Measurements from ENCODE around the gene LARP4B. TPM values are rescaled to one million over a fixed set of nuclear protein-coding genes. Genes with fewer than 3 reads are reported as not detected.

Gene LARP4B
- total and polyA plus RNA-seq, 2 donors (not counting 3 experiments of a cell fraction or from before 2014, with no cell fraction given): 27.4 to 101 TPM

- FAIRE-seq (no peak), DNase-seq (ENCODE audit: low read depth, low spot score) (no peak)
- Histone ChIP-seq H3K4me3 (replicated peaks in 1 of 3; ENCODE audit: insufficient read depth in 1 of 3, low read depth in 1 of 3, low read length in 3 of 3) (no peak overlapping the region), H3K27me3 (ENCODE audit: control insufficient read depth in 2 of 2, insufficient read depth in 2 of 2, low read length in 2 of 2) (no peaks in the 10 kb centered on the region), H3K79me2 (ENCODE audit: control insufficient read depth, insufficient read depth, low read length) (peaks cover 55% of the 10 kb centered on the region), H3K9me1 (replicated peaks; ENCODE audit: control insufficient read depth, extremely low read depth, insufficient read depth, low read length) (no peaks in the 10 kb centered on the region), H3K27ac (ENCODE audit: insufficient read depth, low read depth, low read length) (no peak overlapping the region), H3K9me3 (replicated peaks; ENCODE audit: control insufficient read depth, insufficient read depth, low read length) (no peaks in the 10 kb centered on the region), H2AFZ (ENCODE audit: low read depth, low read length) (no peak overlapping the region), H3K9ac (replicated peaks; ENCODE audit: extremely low read depth, insufficient read depth, low read length) (no peak overlapping the region), H3K4me2 (ENCODE audit: insufficient read depth, low read length) (no peak overlapping the region), H4K20me1 (replicated peaks; ENCODE audit: control insufficient read depth, extremely low read depth, insufficient read depth, low read length) (no peaks in the 10 kb centered on the region), H3K4me1 (ENCODE audit: control insufficient read depth, extremely low read depth, insufficient read depth, low read length) (peaks cover 10% of the 10 kb centered on the region), H3K36me3 (ENCODE audit: control insufficient read depth in 2 of 2, extremely low read depth in 1 of 2, insufficient read depth in 2 of 2, low read length in 2 of 2) (peaks cover 13 to 16% of the 10 kb centered on the region in 2 experiments)
- TF ChIP-seq POLR2AphosphoS5 (IDR thresholded peaks at IDR 0.05; ENCODE audit: insufficient read depth, low read depth, low read length): no peak
- no peak for TF ChIP-seq CTCF (IDR thresholded peaks at IDR 0.05; ENCODE audit: extremely low read depth in 1 of 2, insufficient read depth in 1 of 2, low read depth in 1 of 2, low read length in 2 of 2)
- TF ChIP-seq FOS (IDR thresholded peaks at IDR 0.05; ENCODE audit: borderline replicate concordance, insufficient read depth, low read length): no peak
- TF ChIP-seq EZH2 (IDR thresholded peaks at IDR 0.05; ENCODE audit: borderline replicate concordance, low read depth, low read length, severe bottlenecking): no peak
- no peak for TF ChIP-seq POLR2A (IDR thresholded peaks at IDR 0.05; ENCODE audit: low read depth, low read length)
- no peak for TF ChIP-seq GATA2 (IDR thresholded peaks at IDR 0.05; ENCODE audit: insufficient read depth, insufficient read length, low read depth, low read length)
- TF ChIP-seq JUN (IDR thresholded peaks at IDR 0.05; ENCODE audit: borderline replicate concordance, insufficient read depth, insufficient read length, low read depth): no peak
- no peak for TF ChIP-seq MAX (IDR thresholded peaks at IDR 0.05; ENCODE audit: insufficient read depth, insufficient read length)
- no peak for TF ChIP-seq MYC (IDR thresholded peaks at IDR 0.05; ENCODE audit: low read depth, low read length)
- ChIA-PET POLR2A (no interaction called here), CTCF (interaction anchor here (0.8 kb wide), 1 partner anchor 26 kb away, joined by 3 read pairs; no protein-coding TSS in a partner anchor)
- dilution Hi-C loops (cut with MboI; ENCODE audit: extremely low pct_ligation_motif_present, low sequenced_read_pairs): no loop called here
- BruUV-seq (replicated peaks): no TSS peak
- intact Hi-C loops (cut with micrococcal nuclease): no loop called here
Observed at GRCh38 chr10:842795-843194, 88.7 kb downstream of the LARP4B start.

All from endothelial cell of umbilical vein (primary cell).